A549 (cell line): ENCODE data around the gene TBC1D22A. TPM values are rescaled to one million over a fixed set of nuclear protein-coding genes. Genes with fewer than 3 reads are reported as not detected.

Experiments used
- ATAC-seq, 2 experiments: fragments of 200-7000 bp in 1 of 2; fragments of >200 bp in 1 of 2; cut with Nextera tagmentation in 1 of 2; cut with Tn5 transposase in 1 of 2; 3 replicates each; pipeline versions ENCODE4 v1.8.0 to v1.9.1; 2018 to 2020; ENCODE audit warnings: mild to moderate bottlenecking in 1 of 2, moderate library complexity in 1 of 2
- CTCF ChIA-PET: fragments of 300-600 bp; sonication (Branson Sonifier 250); formaldehyde crosslinking; extraction: SDS; loops from one replicate; lab custom pipeline; 2021; ENCODE audit warnings: antibody characterized with exemption, inconsistent platforms; lab: Yijun Ruan, JAX
- POLR2A ChIA-PET: fragments of 350-600 bp; formaldehyde crosslinking; extraction: SDS; loops from one replicate; lab custom pipeline; 2021; ENCODE audit warnings: antibody characterized with exemption, inconsistent platforms; lab: Yijun Ruan, JAX
- DNase-seq, 2 experiments: peaks; one replicate each; pipeline versions ENCODE4 v3.0.0 to v3.0.0-alpha.2; 2011 to 2016; ENCODE audit warnings: low read depth in 1 of 2, low spot score in 1 of 2
- FAIRE-seq: peaks from 2 replicates; lab custom pipeline; 2011; peaks lifted over from hg19 to GRCh38; lab: Jason Lieb, UNC
- H3K27ac ChIP-seq, 2 experiments: fragments of >200 bp; sonication (Bioruptor Twin); formaldehyde crosslinking; 3 replicates each; pipeline ENCODE4 v1.5.1; 2016 to 2017
- H3K4me1 ChIP-seq: fragments of >200 bp; sonication (Bioruptor Twin); formaldehyde crosslinking; 3 replicates; pipeline ENCODE4 v1.6.1; 2016
- H3K4me2 ChIP-seq: fragments of >200 bp; sonication (Bioruptor Twin); formaldehyde crosslinking; 3 replicates; pipeline ENCODE4 v1.6.1; 2016
- H3K4me3 ChIP-seq: fragments of >200 bp; sonication (Bioruptor Twin); formaldehyde crosslinking; 3 replicates; pipeline ENCODE4 v1.5.1; 2016
- H3K9me3 ChIP-seq: fragments of >200 bp; sonication (Bioruptor Twin); formaldehyde crosslinking; 3 replicates; pipeline ENCODE4 v1.6.1; 2016
- BHLHE40 ChIP-seq: IDR thresholded peaks from 2 replicates; pipeline ENCODE4 v1.6.1; 2012; ENCODE audit warnings: low read depth, low read length, inconsistent platforms
- CBX8 ChIP-seq: fragments of 200-600 bp; sonication (generic); IDR thresholded peaks from 2 replicates; pipeline ENCODE4 v1.6.1; 2016
- CEBPB ChIP-seq, 2 experiments: fragments of >200 bp in 1 of 2; sonication (Bioruptor Twin) in 1 of 2; formaldehyde crosslinking in 1 of 2; IDR thresholded peaks; 2 replicates each; pipeline ENCODE4 v1.6.1; 2012 to 2016
- CHD4 ChIP-seq: fragments of 200-600 bp; sonication (generic); IDR thresholded peaks from 2 replicates; pipeline ENCODE4 v1.6.1; 2016; ENCODE audit warnings: antibody characterized with exemption, mild to moderate bottlenecking, borderline replicate concordance
- EHMT2 ChIP-seq: fragments of 200-600 bp; sonication (generic); IDR thresholded peaks from 2 replicates; pipeline ENCODE4 v1.6.1; 2016; ENCODE audit warnings: antibody characterized with exemption, low read depth, mild to moderate bottlenecking, moderate library complexity
- ELK1 ChIP-seq: fragments of 150-350 bp; IDR thresholded peaks from 2 replicates; pipeline ENCODE4 v1.6.1; 2014; ENCODE audit warnings: low read depth, mild to moderate bottlenecking, low read length
- FOSB ChIP-seq: fragments of 250-450 bp; sonication (Bioruptor Pico); IDR thresholded peaks from 2 replicates; pipeline ENCODE4 v1.5.0; 2020; ENCODE audit warnings: mild to moderate bottlenecking, moderate library complexity
- KDM1A ChIP-seq: fragments of 200-600 bp; sonication (generic); IDR thresholded peaks from 2 replicates; pipeline ENCODE4 v1.6.1; 2016; ENCODE audit warnings: low read depth, mild to moderate bottlenecking
- MAX ChIP-seq: IDR thresholded peaks from 2 replicates; pipeline ENCODE4 v1.6.1; 2012
- MYC ChIP-seq: IDR thresholded peaks from 2 replicates; pipeline ENCODE4 v1.6.1; 2012; ENCODE audit warnings: mild to moderate bottlenecking, inconsistent platforms, low read length, improper control_type of control experiment, borderline replicate concordance
- POLR2A ChIP-seq: IDR thresholded peaks from 2 replicates; pipeline ENCODE4 v1.6.1; 2012; ENCODE audit warnings: mild to moderate bottlenecking, low read length
- POLR2AphosphoS2 ChIP-seq: conservative IDR thresholded peaks from 2 replicates; pipeline ENCODE4 v1.6.1; 2012; ENCODE audit warnings: low read length, improper control_type of control experiment, inconsistent platforms
- RFX5 ChIP-seq: fragments of 450-650 bp; IDR thresholded peaks from 2 replicates; pipeline ENCODE4 v1.7.1; 2014; ENCODE audit warnings: antibody characterized with exemption, mild to moderate bottlenecking, moderate library complexity
- RNF2 ChIP-seq: fragments of 200-600 bp; sonication (generic); IDR thresholded peaks from 2 replicates; pipeline ENCODE4 v1.6.1; 2016; ENCODE audit warnings: low read depth, mild to moderate bottlenecking, antibody characterized with exemption, moderate library complexity, borderline replicate concordance
- SMC3 ChIP-seq: fragments of >200 bp; sonication (Bioruptor Twin); formaldehyde crosslinking; IDR thresholded peaks from 3 replicates; pipeline ENCODE4 v1.6.1; 2018; ENCODE audit warnings: inconsistent platforms
- SREBF2 ChIP-seq: fragments of 450-650 bp; IDR thresholded peaks from 2 replicates; pipeline ENCODE4 v1.6.1; 2014; ENCODE audit warnings: mild to moderate bottlenecking, moderate library complexity
- USF2 ChIP-seq: fragments of 450-650 bp; IDR thresholded peaks from 2 replicates; pipeline ENCODE4 v1.6.1; 2014; ENCODE audit warnings: antibody characterized with exemption
- ZNF302 ChIP-seq: fragments of 250-450 bp; sonication (Bioruptor Pico); IDR thresholded peaks from 2 replicates; pipeline ENCODE4 v1.9.0; 2021; ENCODE audit warnings: inconsistent platforms, mild to moderate bottlenecking, moderate library complexity
- WGBS: methylation state at CpG from one replicate; pipeline ENCODE4 v1.1.6; 2017; ENCODE audit errors: missing lambda C conversion rate; 5-methylcytosine and 5-hydroxymethylcytosine counted together
- polyA plus RNA-seq, 4 experiments: library from polyadenylated mRNA; depleted of rRNA in 3 of 4; stranded (reverse); fragments of >200 nt; fragmentation: RNase III in 1 of 4; extraction: RNeasy Plus Mini Kit Qiagen cat#74134 plus additional on column Dnase treatment in 1 of 4; gene quantifications; 2 replicates in 3 of 4; 3 replicates in 1 of 4; pipeline ENCODE4 v1.2.3, GENCODE V29; 2011 to 2017

Gene TBC1D22A
- polyA plus RNA-seq, 2 of the 4 experiments (the other 2 are of a cell fraction): 8.9 to 10.8 TPM

GRCh38 chr22:47192651-47193437, 430.4 kb downstream of the TBC1D22A start:
- Histone ChIP-seq H3K4me2 (peak overlapping the region; percentile 56), H3K4me1 (no peaks in the 10 kb centered on the region; the same call in 2 of the 3 replicates), H3K4me3 (0 out of 3 replicates have a peak overlapping the region, but pooled peaks have one; percentile 19), H3K9me3 (no peaks in the 10 kb centered on the region), H3K27ac (no peak overlapping the region)
- FAIRE-seq (no peak), DNase-seq (peak; percentile 42 to 74), ATAC-seq (peak; percentile 62 to 89)
- POLR2A ChIA-PET: no interaction called here
- TF ChIP-seq POLR2A (no peak), CHD4 (no peak), SMC3 (no peak), USF2 (no peak), ELK1 (no peak), MAX (no peak), RNF2 (no peak), EHMT2 (no peak), SREBF2 (no peak), MYC (no peak), CEBPB (IDR thresholded peaks at IDR 0.05) (no peak), FOSB (CRISPR knock-in tag) (no peak), BHLHE40 (no peak), KDM1A (no peak)
- CTCF ChIA-PET: no interaction called here
- 7% methylated on average over 9 of the region's 32 CpGs for WGBS

GRCh38 chr22:47193606-47194329, 431.3 kb downstream of the TBC1D22A start:
- Histone ChIP-seq H3K4me1 (no peaks in the 10 kb centered on the region; the same call in 2 of the 3 replicates), H3K4me3 (no peak overlapping the region), H3K27ac (no peak overlapping the region), H3K9me3 (no peaks in the 10 kb centered on the region), H3K4me2 (peak overlapping the region; percentile 56)
- no peak for TF ChIP-seq CBX8
- no peak for TF ChIP-seq SMC3
- POLR2A ChIA-PET: no interaction called here
- FAIRE-seq: no peak
- DNase-seq: no peak
- WGBS: 78% methylated on average over 12 of the region's 19 CpGs
- ATAC-seq: no peak
- CTCF ChIA-PET: interaction anchor here (0.6 kb wide), 1 partner anchor 507 kb away, joined by 3 read pairs; no protein-coding TSS in a partner anchor

- TF ChIP-seq POLR2AphosphoS2: no peak
- no peak for TF ChIP-seq KDM1A
- no peak for TF ChIP-seq RFX5
- no peak for TF ChIP-seq ZNF302 (CRISPR knock-in tag)
- 87% methylated on average over 6 of the region's 6 CpGs for WGBS
- H3K4me3 ChIP-seq: no peak overlapping the region
- CTCF ChIA-PET: interaction anchor here (0.6 to 1.2 kb wide), 3 partner anchors 35 to 506 kb away, joined by 3 read pairs; no protein-coding TSS in a partner anchor
- ATAC-seq: no peak
- POLR2A ChIA-PET: no interaction called here
- H3K27ac ChIP-seq: no peak overlapping the region
- no peaks in the 10 kb centered on the region for H3K9me3 ChIP-seq
- no peak for FAIRE-seq
- H3K4me1 ChIP-seq: no peaks in the 10 kb centered on the region; the same call in 2 of the 3 replicates
- DNase-seq: no peak
- no peak overlapping the region for H3K4me2 ChIP-seq
These were observed 432.2 kb downstream of the TBC1D22A start for GRCh38 chr22:47194476-47195155.
